ENCODE results near the gene DLG1.

DNA sequence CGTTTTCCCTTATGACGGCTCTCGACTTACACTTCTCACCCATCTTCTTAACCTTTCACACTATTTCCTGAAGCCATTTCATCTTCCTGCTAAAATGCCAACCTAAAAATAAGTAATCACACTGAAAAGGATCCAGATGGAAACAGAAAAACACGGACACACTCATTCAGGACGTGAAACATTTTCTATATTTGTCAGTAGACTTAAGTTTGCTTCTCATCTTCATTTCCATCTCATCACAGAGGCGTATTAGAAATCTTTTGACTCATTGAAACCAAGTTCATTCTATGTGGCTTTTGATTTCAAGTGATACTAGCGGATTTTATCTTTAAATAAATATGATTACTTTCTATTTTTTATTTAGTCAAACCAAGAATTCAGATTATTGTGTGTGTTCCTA, 27.4 kb upstream of the DLG1 start:
- no peak for TF ChIP-seq POLR2AphosphoS5 (IDR thresholded peaks at IDR 0.05)
- TF ChIP-seq, protein P1, sequence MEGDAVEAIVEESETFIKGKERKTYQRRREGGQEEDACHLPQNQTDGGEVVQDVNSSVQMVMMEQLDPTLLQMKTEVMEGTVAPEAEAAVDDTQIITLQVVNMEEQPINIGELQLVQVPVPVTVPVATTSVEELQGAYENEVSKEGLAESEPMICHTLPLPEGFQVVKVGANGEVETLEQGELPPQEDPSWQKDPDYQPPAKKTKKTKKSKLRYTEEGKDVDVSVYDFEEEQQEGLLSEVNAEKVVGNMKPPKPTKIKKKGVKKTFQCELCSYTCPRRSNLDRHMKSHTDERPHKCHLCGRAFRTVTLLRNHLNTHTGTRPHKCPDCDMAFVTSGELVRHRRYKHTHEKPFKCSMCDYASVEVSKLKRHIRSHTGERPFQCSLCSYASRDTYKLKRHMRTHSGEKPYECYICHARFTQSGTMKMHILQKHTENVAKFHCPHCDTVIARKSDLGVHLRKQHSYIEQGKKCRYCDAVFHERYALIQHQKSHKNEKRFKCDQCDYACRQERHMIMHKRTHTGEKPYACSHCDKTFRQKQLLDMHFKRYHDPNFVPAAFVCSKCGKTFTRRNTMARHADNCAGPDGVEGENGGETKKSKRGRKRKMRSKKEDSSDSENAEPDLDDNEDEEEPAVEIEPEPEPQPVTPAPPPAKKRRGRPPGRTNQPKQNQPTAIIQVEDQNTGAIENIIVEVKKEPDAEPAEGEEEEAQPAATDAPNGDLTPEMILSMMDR (IDR thresholded peaks at IDR 0.05) = no peak

Data from stomach (tissue), 4 donors.